DMS114 treated with DMSO at 0.1 percent for 48 hours (cell line): ENCODE results near the gene CDKN2AIP.
"Not testable (repeated sequence)": the region's sequence is repeated elsewhere in the genome, so short reads cannot be mapped to it uniquely, and the experiment has no call there.

ENCODE experiments used
- DNase-seq: peaks from one replicate; lab custom pipeline; 2025; ENCODE audit not compliant: unreplicated experiment; lab: John Stamatoyannopoulos, UW

The CDKN2AIP gene

GRCh38 chr4:183447646-183448045 is 3.2 kb downstream of the CDKN2AIP start:
- DNase-seq = no peak

DNA sequence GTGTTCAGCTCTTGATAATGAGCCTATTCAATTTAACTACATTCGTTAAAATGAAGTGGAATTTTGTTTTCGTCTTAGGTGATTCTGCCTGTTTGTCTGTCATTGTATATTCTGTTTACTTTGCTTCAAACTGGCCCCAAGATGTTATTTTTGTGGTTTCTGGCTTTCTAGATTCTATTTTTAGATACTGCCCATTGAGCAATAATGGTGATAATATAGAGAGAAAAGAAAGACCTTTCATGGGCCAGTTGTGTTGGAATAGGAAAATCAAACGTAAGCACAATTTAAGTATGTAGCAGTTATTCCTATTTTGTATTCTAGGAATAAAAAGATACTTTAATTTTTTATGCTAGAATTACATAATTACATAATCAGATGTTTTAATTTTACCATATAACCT is 4.0 kb downstream of the CDKN2AIP start:
- DNase-seq = no peak

DNA sequence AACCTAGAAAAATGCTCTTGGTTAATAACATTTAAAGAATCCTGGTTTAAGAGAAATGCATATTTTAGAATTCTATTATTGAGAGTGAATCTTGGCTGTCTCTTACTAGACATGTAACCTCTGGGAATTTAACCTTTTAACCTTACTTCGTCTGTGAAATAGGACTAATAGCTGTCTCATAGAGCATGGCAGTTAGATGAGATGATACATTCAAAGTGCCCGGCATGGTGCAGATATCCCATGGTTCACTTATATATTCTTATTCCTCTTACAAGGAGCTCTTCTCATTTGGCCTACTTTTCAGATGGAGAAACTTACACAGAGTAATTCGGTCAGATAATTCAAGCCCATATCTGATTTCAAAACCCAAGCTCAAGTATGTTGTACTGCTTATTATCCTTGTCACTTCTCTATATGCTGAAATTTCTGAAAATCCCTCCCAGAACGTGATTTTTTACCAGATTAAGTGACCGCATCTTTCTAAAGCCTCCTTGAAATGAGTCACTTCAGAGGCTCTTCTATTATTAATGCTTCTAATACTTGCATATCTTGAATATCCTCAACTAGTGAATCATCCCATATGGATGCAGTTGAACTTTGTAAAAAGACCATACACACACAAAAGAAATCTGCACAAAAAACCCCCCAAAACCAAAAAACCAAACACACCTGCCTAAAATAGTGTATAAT is 4.9 kb downstream of the CDKN2AIP start:
- DNase-seq = no peak

GRCh38 chr4:183450108-183450507 is 5.7 kb downstream of the CDKN2AIP start:
- DNase-seq = no peak

GRCh38 chr4:183455431-183456195 is 11.2 kb downstream of the CDKN2AIP start:
- no peak for DNase-seq

- no peak for DNase-seq
Observed at GRCh38 chr4:183458005-183458404, 13.6 kb downstream of the CDKN2AIP start.

DNA sequence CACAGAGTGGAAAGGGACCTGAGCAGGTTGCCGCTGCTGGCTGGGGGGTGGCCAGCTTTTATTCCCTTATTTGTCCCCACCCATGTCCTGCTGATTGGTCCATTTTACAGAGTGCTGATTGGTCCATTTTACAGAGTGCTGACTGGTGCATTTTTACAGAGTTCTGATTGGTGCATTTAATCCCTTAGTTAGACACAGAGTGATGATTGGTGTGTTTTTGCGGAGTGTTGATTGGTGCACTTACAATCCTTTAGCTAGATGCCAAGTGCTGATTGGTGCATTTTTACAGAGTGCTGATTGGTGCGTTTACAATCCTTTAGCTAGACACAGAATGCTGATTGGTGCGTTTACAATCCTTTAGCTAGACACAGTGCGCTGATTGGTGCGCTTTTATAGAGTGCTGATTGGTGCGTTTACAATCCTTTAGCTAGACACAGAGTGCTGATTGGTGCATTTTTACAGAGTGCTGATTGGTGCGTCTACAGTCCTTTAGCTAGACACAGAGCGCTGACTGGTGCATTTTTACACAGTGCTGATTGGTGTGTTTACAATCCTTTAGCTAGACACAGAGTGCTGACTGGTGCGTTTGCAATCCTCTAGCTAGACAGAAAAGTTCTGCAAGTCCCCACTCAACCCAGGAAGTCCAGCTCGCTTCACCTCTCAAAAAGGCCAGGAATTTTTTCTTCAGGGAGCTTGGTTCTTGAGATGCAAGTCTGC is 19.6 kb downstream of the CDKN2AIP start:
- DNase-seq = not testable (repeated sequence)

DNA sequence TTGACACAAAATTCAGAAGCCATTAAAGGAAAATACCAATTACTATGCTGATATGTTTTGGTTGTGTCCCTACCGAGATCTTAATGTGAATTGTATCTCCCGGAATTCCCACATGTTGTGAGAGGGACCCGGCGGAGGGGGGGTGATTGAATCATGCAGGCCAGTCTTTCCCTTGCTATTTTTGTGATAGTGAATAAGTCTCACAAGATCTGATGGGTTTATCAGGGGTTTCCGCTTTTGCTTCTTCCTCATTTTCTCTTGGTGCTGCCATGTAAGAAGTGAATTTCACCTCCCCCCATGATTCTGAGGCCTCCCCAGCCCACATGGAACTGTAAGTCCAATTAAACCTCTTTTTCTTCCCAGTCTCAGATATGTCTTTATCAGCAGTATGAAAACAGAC is 21.4 kb downstream of the CDKN2AIP start:
- DNase-seq = not testable (repeated sequence)

DNA sequence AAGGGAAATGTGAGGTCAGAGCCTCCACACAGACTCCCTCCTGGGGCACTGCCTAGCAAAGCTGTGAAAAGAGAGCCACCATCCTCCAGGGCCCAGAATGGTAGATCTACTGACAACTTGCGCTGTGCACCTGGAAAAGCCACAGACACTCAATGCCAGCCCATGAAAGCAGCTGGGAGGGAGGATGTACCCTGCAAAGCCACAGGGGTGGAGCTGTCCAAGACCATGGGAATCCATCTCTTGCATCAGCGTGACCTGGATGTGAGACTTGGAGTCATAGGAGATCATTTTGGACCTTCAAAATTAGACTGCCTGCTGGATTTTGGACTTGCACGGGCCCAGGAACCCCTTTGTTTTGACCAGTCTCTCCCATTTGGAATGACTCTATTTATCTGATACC is 22.8 kb downstream of the CDKN2AIP start:
- no peak for DNase-seq

GRCh38 chr4:183468210-183469095 is 24.0 kb downstream of the CDKN2AIP start:
- no peak for DNase-seq

DNA sequence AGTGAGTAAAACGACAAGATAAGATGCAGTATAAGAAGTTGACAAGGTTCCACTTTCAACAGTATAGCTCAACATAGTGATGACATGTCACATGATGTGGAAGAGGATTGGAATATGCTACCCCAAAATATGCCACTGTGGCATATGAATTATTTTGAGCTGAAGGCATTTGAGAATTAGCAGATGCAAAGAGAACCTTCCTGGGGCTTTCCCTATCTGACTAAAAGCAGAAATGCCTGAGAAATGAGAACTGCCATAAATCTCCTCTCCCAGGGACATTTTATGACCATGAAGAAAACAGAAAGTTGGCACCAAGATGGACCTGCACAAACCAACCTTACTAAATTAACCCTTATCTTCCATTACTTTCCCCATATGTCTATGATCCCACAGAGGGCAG is 24.8 kb downstream of the CDKN2AIP start:
- no peak for DNase-seq

DNA sequence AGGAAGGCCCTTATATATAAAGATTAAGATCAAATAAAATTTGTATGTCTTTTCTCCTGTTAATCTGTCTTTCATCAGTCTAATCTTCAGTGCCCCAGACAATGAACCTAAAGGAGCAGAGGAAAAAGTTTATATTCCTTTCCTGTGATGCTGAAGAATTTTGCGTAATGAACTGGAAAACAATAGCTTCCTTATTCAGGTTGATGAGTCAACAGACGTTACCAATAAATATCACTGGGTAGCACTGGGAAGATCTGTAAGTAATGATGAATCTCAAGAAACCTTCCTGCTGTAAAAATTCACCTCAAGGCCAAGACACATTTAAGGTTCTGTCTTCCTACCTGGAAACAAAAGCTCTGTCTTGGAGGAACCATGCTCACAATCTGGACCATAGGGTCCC is 25.5 kb downstream of the CDKN2AIP start:
- DNase-seq = no peak

DNA sequence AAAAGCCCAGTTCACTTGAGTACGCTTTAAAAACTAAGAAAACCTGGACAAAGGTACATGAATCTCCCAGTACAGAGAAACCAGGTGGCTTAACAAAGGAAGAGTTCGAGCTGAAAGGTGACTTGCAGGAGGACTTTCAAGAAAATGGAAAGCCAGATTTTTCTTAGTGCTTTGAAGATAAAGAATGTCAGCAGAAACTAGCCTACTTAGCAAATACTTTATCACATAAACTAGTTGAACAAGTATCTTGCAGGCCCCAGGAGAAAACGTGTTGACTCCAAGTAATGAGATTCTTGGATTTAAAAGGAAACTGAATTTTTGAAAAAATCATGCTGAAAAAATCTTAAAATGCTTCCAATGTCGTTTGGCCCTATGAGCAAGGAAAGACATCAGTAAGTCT is 26.4 kb downstream of the CDKN2AIP start:
- no peak for DNase-seq

DNA sequence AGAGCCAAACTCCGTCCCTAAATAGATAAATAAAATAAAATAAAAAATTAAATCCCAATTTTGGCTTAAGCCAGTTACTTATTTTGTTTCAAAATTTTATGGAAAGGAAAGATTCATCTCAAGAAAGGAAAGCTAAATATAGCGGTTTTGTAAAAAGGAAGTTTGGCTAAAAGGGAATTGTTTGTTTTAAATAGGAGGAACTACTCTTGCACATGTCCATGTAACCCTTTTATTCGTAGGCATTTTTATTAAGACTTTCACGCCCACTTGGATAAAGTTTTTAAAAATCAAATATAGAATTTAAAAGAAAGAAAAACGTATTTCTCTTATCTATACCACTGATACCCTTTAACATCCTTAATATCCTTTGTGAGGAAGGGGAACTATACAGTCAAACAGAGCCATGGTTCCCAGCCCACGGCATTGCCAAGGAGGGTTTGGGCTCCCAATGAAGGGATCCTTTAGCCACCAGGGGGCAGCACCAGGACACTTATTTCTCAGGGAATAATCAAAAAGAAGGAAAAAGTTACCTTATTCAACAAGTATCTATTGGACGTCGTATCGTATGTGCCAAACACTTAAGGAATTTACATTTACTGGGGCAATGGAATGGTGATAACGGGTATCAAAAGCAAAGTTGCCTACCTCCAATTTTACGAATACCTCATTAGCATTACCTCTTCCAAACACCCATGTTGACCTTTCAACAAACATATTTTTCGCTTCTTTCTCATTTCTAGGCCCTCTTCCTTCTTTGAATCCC is 27.7 kb downstream of the CDKN2AIP start:
- DNase-seq = peak; percentile 57

DNA sequence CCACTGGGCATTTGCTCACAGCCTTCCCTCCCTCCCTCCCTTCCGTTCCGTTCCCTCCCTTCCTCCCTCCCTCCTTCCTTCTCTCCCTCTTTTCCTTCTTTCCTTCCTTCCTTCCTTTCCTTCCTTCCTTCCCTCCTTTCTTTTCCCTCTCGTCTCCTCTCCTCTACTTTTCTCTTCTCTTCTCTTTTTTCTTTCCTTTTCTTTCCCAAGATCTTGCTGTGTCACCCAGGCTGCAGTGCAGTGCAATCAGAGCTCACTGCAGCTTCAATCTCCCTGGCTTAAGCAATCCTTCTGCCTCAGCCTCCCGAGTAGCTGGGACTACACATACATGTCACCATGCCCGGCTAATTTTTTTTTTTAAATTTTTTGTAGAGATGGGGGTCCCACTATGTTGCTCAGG is 33.7 kb downstream of the CDKN2AIP start:
- no peak for DNase-seq

DNA sequence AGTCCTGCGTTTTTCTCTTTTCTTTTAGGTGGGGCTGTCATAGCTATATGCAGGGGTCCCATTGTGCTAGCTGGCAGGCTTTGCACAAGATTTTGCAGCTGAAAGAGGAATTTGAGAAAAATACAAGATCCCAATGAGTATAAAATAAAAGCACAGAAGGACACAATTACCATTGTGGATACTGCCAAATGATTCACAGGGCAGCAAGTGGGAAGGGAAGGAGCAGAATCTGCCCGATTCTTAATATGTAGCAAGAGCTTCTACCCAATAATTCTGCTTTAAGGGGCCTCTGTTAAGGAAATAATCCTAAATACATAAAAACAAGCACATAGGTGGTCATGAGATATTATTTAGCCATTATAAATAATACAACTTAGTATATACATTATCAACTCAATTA is 34.5 kb downstream of the CDKN2AIP start:
- DNase-seq = no peak

DNA sequence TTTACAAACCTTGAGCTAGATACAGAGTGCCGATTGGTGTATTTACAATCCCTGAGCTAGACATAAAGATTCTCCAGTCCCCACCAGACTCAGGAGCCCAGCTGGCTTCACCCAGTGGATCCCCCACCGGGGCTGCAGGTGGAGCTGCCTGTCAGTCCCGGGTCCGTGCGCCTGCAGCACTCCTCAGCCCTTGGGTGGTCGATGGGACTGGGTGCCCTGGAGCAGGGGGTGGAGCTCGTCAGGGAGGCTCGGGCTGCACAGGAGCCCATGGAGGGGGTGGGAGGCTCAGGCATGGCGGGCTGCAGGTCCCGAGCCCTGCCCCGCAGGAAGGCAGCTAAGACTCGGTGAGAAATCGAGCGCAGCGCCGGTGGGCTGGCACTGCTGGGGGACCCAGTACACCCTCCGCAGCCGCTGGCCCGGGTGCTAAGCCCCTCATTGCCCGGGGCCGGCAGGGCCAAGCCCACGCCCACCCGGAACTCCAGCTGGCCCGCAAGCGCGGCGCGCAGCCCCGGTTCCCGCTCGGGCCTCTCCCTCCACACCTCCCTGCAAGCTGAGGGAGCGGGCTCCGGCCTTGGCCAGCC is 38.2 kb downstream of the CDKN2AIP start:
- not testable (repeated sequence) for DNase-seq

DNA sequence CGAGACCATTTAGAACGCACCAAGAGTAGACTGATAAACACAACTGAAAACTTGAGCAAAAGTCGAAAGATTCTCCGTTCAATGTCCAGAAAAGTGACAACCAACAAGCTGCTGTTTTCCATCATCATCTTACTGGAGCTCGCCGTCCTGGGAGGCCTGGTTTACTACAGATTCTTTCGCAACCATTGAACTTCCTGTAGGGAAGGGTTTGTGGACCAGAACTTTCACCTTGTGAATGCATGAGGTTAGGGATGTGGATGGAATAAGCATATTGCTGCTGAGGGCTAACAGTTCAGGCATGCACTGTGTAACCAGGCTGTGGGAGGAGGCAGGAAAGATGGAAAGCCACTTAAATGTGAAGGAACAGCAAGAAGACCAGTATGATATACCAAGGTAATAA is 39.6 kb downstream of the CDKN2AIP start:
- DNase-seq = no peak

- DNase-seq = no peak
Observed at GRCh38 chr4:183485411-183486160, 41.1 kb downstream of the CDKN2AIP start.
